ENCODE measurements around the gene GJB3.

Gene GJB3

GRCh38 chr1:34740161-34740868 is 40.7 kb upstream of the GJB3 start:
- H3K4me3 ChIP-seq (replicated peaks; ENCODE audit: insufficient read depth, low read length), result no peak overlapping the region
- no peaks in the 10 kb centered on the region for H3K27me3 ChIP-seq (ENCODE audit: insufficient read depth, poor library complexity, severe bottlenecking)
- no peak for TF ChIP-seq POLR2AphosphoS5 (IDR thresholded peaks at IDR 0.05; ENCODE audit: low read depth)
- DNase-seq (ENCODE audit: low read depth in 1 of 2, low spot score in 1 of 2), result no peak
- no peak overlapping the region for H3K27ac ChIP-seq (replicated peaks)

DNA sequence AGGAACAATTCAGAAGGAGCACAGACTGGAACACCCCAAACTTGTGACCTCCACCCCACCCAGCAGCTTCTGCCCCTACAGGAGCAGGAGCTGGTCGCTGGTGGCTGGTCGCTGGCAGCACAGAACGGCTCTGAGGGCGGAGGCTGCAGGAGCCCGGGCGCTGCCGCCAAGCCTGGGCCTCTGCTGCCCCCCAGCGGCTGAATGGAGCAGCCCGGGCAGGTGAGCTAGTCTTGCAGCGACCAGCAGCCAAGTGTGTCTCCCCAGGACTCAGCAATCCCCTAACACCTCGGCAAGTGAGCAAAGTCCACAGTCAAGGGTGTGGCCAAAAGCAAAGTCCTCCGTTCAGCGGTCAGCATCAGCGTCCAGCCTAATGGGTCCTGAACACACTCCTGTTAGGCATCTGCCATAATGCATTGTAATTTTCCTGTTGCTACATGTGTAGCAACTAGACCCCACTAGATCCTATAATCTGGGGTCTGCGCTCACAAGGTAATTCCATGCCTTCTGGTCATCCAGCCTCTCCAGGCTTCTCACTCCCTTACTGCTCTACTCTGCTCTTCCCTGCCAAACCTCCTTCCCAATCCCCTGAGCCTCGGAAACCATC is 38.2 kb upstream of the GJB3 start:
- peak; percentile 45 to 62 for DNase-seq (ENCODE audit: low read depth in 1 of 2, low spot score in 1 of 2)
- TF ChIP-seq, protein P1, sequence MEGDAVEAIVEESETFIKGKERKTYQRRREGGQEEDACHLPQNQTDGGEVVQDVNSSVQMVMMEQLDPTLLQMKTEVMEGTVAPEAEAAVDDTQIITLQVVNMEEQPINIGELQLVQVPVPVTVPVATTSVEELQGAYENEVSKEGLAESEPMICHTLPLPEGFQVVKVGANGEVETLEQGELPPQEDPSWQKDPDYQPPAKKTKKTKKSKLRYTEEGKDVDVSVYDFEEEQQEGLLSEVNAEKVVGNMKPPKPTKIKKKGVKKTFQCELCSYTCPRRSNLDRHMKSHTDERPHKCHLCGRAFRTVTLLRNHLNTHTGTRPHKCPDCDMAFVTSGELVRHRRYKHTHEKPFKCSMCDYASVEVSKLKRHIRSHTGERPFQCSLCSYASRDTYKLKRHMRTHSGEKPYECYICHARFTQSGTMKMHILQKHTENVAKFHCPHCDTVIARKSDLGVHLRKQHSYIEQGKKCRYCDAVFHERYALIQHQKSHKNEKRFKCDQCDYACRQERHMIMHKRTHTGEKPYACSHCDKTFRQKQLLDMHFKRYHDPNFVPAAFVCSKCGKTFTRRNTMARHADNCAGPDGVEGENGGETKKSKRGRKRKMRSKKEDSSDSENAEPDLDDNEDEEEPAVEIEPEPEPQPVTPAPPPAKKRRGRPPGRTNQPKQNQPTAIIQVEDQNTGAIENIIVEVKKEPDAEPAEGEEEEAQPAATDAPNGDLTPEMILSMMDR (IDR thresholded peaks at IDR 0.05; ENCODE audit: insufficient read depth, low read length), result peak; percentile 89
- TF ChIP-seq, protein P2, sequence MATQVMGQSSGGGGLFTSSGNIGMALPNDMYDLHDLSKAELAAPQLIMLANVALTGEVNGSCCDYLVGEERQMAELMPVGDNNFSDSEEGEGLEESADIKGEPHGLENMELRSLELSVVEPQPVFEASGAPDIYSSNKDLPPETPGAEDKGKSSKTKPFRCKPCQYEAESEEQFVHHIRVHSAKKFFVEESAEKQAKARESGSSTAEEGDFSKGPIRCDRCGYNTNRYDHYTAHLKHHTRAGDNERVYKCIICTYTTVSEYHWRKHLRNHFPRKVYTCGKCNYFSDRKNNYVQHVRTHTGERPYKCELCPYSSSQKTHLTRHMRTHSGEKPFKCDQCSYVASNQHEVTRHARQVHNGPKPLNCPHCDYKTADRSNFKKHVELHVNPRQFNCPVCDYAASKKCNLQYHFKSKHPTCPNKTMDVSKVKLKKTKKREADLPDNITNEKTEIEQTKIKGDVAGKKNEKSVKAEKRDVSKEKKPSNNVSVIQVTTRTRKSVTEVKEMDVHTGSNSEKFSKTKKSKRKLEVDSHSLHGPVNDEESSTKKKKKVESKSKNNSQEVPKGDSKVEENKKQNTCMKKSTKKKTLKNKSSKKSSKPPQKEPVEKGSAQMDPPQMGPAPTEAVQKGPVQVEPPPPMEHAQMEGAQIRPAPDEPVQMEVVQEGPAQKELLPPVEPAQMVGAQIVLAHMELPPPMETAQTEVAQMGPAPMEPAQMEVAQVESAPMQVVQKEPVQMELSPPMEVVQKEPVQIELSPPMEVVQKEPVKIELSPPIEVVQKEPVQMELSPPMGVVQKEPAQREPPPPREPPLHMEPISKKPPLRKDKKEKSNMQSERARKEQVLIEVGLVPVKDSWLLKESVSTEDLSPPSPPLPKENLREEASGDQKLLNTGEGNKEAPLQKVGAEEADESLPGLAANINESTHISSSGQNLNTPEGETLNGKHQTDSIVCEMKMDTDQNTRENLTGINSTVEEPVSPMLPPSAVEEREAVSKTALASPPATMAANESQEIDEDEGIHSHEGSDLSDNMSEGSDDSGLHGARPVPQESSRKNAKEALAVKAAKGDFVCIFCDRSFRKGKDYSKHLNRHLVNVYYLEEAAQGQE (IDR thresholded peaks at IDR 0.05; ENCODE audit: insufficient replicate concordance, low read depth), result no peak
- Histone ChIP-seq H3K4me3 (replicated peaks; ENCODE audit: insufficient read depth, low read length) (no peak overlapping the region), H3K27me3 (ENCODE audit: insufficient read depth, poor library complexity, severe bottlenecking) (no peaks in the 10 kb centered on the region), H3K27ac (replicated peaks) (no peak overlapping the region)

- no peak for DNase-seq (ENCODE audit: low read depth in 1 of 2, low spot score in 1 of 2)
- Histone ChIP-seq H3K4me3 (replicated peaks; ENCODE audit: insufficient read depth, low read length) (no peak overlapping the region), H3K27ac (replicated peaks) (no peak overlapping the region), H3K27me3 (ENCODE audit: insufficient read depth, poor library complexity, severe bottlenecking) (no peaks in the 10 kb centered on the region)
- TF ChIP-seq POLR2AphosphoS5 (IDR thresholded peaks at IDR 0.05; ENCODE audit: low read depth) (no peak), SPI1 (IDR thresholded peaks at IDR 0.05; ENCODE audit: borderline replicate concordance, low read depth) (no peak)
Measured at GRCh38 chr1:34743775-34744174, 37.2 kb upstream of the GJB3 start.

GRCh38 chr1:34744851-34745250 is 36.2 kb upstream of the GJB3 start:
- no peak overlapping the region for H3K27ac ChIP-seq (replicated peaks)
- DNase-seq (ENCODE audit: low read depth in 1 of 2, low spot score in 1 of 2), result no peak
- no peak overlapping the region for H3K4me3 ChIP-seq (replicated peaks; ENCODE audit: insufficient read depth, low read length)
- no peaks in the 10 kb centered on the region for H3K27me3 ChIP-seq (ENCODE audit: insufficient read depth, poor library complexity, severe bottlenecking)
- TF ChIP-seq, protein P1 (IDR thresholded peaks at IDR 0.05; ENCODE audit: insufficient read depth, low read length), result no peak
- TF ChIP-seq, protein P2 (IDR thresholded peaks at IDR 0.05; ENCODE audit: insufficient replicate concordance, low read depth), result no peak
- no peak for TF ChIP-seq GABPA (IDR thresholded peaks at IDR 0.05; ENCODE audit: low read depth)
- no peak for TF ChIP-seq SPI1 (IDR thresholded peaks at IDR 0.05; ENCODE audit: borderline replicate concordance, low read depth)
- TF ChIP-seq POLR2AphosphoS5 (IDR thresholded peaks at IDR 0.05; ENCODE audit: low read depth), result no peak

DNA sequence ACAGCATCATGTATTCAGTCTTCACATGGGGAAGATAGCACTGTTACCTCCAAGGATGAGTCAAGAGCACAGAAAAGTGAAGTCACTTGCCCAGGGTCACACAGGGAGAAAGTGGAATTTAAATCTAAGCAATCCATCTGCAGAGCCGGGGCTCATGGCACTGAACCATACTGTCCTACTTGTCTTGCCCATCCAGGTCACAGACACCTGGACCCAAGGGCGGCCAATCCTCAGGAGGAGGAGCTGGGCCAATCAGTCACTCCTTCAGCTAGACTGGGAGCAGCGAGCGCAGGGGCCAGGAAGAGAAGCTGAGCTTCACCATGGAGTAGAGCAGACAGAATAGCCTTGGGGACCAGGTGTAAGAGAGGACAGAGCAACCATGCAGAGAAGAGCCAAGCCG is 35.3 kb upstream of the GJB3 start:
- no peak for DNase-seq (ENCODE audit: low read depth in 1 of 2, low spot score in 1 of 2)
- TF ChIP-seq SPI1 (IDR thresholded peaks at IDR 0.05; ENCODE audit: borderline replicate concordance, low read depth), result no peak
- Histone ChIP-seq H3K27ac (replicated peaks) (no peak overlapping the region), H3K4me3 (replicated peaks; ENCODE audit: insufficient read depth, low read length) (no peak overlapping the region), H3K27me3 (ENCODE audit: insufficient read depth, poor library complexity, severe bottlenecking) (no peaks in the 10 kb centered on the region)

Data from HL-60 (cell line).